ENCODE results near the gene CTCF.

DNA sequence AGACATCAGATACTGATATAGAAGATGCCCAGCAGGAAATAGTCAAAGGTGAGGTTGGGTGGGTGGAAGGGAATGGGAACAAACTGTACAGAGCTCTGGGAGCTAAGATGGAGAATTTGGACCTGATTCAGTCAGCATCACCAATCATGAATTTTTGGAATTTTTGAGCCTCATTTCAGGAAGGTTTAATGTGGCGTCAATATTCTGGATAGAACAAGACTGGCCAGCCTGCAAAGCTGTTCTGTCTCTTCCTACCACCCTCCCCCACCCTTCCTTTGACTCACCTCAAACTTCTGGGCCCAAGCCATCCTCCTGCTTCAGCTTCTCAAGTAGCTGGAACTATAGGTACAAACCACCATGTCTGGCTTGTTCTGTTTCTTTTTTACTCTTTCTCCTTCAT, 32.6 kb downstream of the CTCF start:
- TF ChIP-seq, protein P1, sequence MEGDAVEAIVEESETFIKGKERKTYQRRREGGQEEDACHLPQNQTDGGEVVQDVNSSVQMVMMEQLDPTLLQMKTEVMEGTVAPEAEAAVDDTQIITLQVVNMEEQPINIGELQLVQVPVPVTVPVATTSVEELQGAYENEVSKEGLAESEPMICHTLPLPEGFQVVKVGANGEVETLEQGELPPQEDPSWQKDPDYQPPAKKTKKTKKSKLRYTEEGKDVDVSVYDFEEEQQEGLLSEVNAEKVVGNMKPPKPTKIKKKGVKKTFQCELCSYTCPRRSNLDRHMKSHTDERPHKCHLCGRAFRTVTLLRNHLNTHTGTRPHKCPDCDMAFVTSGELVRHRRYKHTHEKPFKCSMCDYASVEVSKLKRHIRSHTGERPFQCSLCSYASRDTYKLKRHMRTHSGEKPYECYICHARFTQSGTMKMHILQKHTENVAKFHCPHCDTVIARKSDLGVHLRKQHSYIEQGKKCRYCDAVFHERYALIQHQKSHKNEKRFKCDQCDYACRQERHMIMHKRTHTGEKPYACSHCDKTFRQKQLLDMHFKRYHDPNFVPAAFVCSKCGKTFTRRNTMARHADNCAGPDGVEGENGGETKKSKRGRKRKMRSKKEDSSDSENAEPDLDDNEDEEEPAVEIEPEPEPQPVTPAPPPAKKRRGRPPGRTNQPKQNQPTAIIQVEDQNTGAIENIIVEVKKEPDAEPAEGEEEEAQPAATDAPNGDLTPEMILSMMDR (IDR thresholded peaks at IDR 0.05), result no peak
- TF ChIP-seq POLR2A (IDR thresholded peaks at IDR 0.05) (no peak), POLR2AphosphoS5 (IDR thresholded peaks at IDR 0.05; ENCODE audit: insufficient read depth in 1 of 2, low read depth in 1 of 2) (no peak)
